ENCODE measurements around the gene BCL2A1. TPM values are rescaled to one million over a fixed set of nuclear protein-coding genes. Genes with fewer than 3 reads are reported as not detected.
"Not testable (repeated sequence)": the region's sequence is repeated elsewhere in the genome, so short reads cannot be mapped to it uniquely, and the experiment has no call there.

BCL2A1 gene
- total RNA-seq, 4 donors from 2014 or later = 3.0 to 4.0 TPM; not detected in 2

DNA sequence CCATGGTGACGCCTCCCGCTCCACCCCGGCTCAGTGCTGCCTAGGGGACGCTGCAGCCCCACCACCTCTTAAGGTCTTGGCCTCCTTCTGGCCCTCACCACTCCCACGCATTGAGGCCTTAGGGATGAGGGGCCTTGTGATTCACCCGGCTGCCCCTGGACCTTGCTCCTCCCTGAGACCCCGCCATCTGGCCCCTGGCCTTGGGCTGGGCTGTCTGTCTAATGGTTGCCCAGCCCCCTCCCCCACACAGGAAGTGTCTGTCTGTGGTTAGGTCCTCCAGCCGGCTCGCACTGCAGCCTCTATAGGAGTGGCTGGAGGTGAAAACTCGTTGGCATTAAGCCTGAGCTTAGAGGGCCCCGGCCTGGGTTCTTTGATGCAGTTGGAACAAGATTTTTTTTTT lies 52.7 kb downstream of the BCL2A1 start:
- Histone ChIP-seq H3K36me3 (peaks cover 0 to 42% (median 12%) of the 10 kb centered on the region in 4 donors), H3K9me3 (peaks cover 64 to 70% of the 10 kb centered on the region in 2 donors), H3K27me3 (no peaks in the 10 kb centered on the region), H3K27ac (no peak overlapping the region), H3K4me3 (no peak overlapping the region), H3K4me1 (peaks cover 0 to 9% (median 2%) of the 10 kb centered on the region in 4 donors)
- TF ChIP-seq EP300 (IDR thresholded peaks at IDR 0.05; ENCODE audit: low read depth) = no peak
- no peak for TF ChIP-seq POLR2AphosphoS5 (IDR thresholded peaks at IDR 0.05)
- TF ChIP-seq, protein P1, sequence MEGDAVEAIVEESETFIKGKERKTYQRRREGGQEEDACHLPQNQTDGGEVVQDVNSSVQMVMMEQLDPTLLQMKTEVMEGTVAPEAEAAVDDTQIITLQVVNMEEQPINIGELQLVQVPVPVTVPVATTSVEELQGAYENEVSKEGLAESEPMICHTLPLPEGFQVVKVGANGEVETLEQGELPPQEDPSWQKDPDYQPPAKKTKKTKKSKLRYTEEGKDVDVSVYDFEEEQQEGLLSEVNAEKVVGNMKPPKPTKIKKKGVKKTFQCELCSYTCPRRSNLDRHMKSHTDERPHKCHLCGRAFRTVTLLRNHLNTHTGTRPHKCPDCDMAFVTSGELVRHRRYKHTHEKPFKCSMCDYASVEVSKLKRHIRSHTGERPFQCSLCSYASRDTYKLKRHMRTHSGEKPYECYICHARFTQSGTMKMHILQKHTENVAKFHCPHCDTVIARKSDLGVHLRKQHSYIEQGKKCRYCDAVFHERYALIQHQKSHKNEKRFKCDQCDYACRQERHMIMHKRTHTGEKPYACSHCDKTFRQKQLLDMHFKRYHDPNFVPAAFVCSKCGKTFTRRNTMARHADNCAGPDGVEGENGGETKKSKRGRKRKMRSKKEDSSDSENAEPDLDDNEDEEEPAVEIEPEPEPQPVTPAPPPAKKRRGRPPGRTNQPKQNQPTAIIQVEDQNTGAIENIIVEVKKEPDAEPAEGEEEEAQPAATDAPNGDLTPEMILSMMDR (IDR thresholded peaks at IDR 0.05) = no peak
- TF ChIP-seq POLR2A (IDR thresholded peaks at IDR 0.05) = no peak
- intact Hi-C loops (cut with DNase I; ENCODE audit: low total_unique reads) = no loop called here
- 85% methylated on average over 11 of the region's 11 CpGs; no CpG with 5 or more reads in 1 of the 2 donors for WGBS, 2 donors (ENCODE audit: low coverage in 1 of 2)
- in situ Hi-C loops (cut with MboI; ENCODE audit: low pct_ligation_motif_present in 1 of 4, low pct_unique_long_range_greater_than_20kb in 1 of 4, low sequenced_read_pairs in 3 of 4) = no loop called here
- DNase-seq = no peak

DNA sequence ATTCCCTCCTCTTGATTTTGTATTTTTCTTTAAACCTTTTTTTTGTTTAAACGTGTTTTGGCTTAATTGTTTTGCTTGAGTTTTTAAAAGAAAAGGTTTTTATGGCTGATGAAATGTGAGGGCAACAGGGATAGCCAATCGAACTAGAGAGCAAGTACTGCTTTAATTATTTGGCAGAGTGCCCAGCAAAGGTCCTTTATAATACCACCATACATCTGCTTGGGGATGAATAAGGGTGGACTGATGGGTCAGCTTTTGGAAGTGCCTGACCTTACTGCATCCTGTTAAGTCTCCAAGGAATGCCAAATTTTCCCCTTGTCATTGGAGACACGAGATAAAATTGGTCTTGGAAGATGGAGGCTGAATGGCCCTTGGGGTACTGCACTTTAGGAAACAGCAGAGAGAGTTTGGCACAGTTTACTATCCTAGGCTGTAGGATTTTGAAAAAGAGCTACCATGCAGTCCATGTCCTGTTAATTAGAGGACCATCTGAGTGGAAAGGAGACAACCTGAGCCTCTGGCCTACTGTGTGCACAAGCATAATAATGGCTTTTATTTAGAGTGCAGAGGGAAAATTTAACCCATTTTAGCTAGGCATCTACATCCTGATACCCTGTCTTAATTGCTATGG lies 54.4 kb downstream of the BCL2A1 start:
- DNase-seq = no peak
- WGBS, 2 donors (ENCODE audit: low coverage in 1 of 2) = 74% methylated on average over 3 of the region's 3 CpGs
- peaks cover 0 to 42% (median 12%) of the 10 kb centered on the region in 4 donors for H3K36me3 ChIP-seq

DNA sequence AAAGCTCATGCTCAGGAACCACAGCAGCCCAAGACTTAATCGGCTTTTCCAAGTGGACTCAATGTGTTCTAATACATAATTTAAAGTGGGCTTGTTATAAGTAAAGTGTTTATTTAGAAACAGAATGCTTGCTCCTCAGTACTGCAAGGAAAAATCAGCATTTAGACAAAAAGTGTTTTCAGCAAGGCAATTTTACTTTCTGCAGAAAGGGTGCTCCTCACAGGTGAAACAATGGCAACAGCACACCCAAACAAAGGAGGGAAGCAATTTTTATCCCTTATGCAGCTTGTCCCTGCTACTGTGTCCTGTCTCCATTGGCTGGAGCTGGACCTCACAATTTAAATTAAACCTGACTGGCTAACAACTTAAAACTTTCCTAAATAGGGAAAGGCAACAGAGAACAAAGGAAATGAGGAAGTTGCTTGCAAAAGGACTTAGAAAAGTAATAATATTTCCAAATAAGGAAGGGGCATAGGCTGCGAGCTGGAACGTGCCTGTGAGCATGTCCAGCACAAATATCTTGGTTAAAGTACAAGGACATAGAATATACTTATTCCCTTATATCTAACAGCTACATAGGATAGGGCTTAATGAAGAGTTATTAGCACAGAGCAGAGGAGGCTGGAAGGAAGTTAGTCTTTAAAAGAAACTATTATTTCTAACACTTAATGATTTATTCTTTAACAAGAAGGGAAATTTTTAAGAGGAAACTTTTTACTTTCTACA lies 55.1 kb downstream of the BCL2A1 start:
- peaks cover 0 to 38% (median 9%) of the 10 kb centered on the region in 4 donors for H3K36me3 ChIP-seq
- H3K27ac ChIP-seq; intact Hi-C loops (cut with DNase I; ENCODE audit: low total_unique reads); H3K4me1 ChIP-seq; in situ Hi-C loops (cut with MboI; ENCODE audit: low pct_ligation_motif_present in 1 of 4, low pct_unique_long_range_greater_than_20kb in 1 of 4, low sequenced_read_pairs in 3 of 4); H3K27me3 ChIP-seq; DNase-seq; H3K4me3 ChIP-seq: not testable (repeated sequence)
- peaks cover 64 to 71% of the 10 kb centered on the region in 2 donors for H3K9me3 ChIP-seq
- 95 to 100% methylated on average over 1 to 3 of the region's 3 CpGs for WGBS, 2 donors (ENCODE audit: low coverage in 1 of 2)

More for the DNA sequence above, 54.4 kb downstream of the BCL2A1 start:
- Histone ChIP-seq H3K4me1 (no peaks in the 10 kb centered on the region), H3K9me3 (peaks cover 70 to 72% of the 10 kb centered on the region in 2 donors), H3K27me3 (no peaks in the 10 kb centered on the region), H3K27ac (no peak overlapping the region), H3K4me3 (no peak overlapping the region)
- intact Hi-C loops (cut with DNase I; ENCODE audit: low total_unique reads) = no loop called here
- TF ChIP-seq EP300 (IDR thresholded peaks at IDR 0.05; ENCODE audit: low read depth) (no peak), POLR2A (IDR thresholded peaks at IDR 0.05) (no peak), POLR2AphosphoS5 (IDR thresholded peaks at IDR 0.05) (no peak)
- TF ChIP-seq, protein P1 (IDR thresholded peaks at IDR 0.05) = no peak
- in situ Hi-C loops (cut with MboI; ENCODE audit: low pct_ligation_motif_present in 1 of 4, low pct_unique_long_range_greater_than_20kb in 1 of 4, low sequenced_read_pairs in 3 of 4) = no loop called here

DNA sequence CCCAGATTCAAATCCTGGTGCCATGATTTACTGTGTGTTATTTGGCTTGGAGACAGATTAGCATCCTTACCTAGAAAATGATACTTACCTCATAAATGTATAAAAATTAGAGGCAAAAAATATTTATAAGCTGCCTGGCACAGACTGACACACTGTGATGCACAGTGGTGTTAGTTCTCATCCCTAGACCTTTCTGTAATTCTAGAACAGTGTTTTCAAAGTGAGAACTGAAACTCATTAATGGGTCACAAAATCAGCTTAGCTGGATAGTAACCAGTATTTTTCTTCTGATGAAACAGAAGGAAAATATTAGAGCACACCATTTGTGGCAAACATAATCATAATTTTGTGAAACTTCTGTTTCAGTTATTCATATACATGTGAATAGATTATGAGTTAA lies 56.3 kb downstream of the BCL2A1 start:
- H3K27ac ChIP-seq = no peak overlapping the region
- H3K4me3 ChIP-seq = no peak overlapping the region
- H3K36me3 ChIP-seq = peaks cover 0 to 25% (median 5%) of the 10 kb centered on the region in 4 donors
- no peaks in the 10 kb centered on the region for H3K4me1 ChIP-seq
- H3K27me3 ChIP-seq = no peaks in the 10 kb centered on the region
- intact Hi-C loops (cut with DNase I; ENCODE audit: low total_unique reads) = no loop called here
- H3K9me3 ChIP-seq = peaks cover 55 to 59% of the 10 kb centered on the region in 2 donors
- TF ChIP-seq EP300 (IDR thresholded peaks at IDR 0.05; ENCODE audit: low read depth) = no peak
- no peak for TF ChIP-seq POLR2A (IDR thresholded peaks at IDR 0.05)
- TF ChIP-seq, protein P1 (IDR thresholded peaks at IDR 0.05) = no peak
- TF ChIP-seq POLR2AphosphoS5 (IDR thresholded peaks at IDR 0.05) = no peak
- no peak for DNase-seq
- in situ Hi-C loops (cut with MboI; ENCODE audit: low pct_ligation_motif_present in 1 of 4, low pct_unique_long_range_greater_than_20kb in 1 of 4, low sequenced_read_pairs in 3 of 4) = no loop called here

Other genes with a start within 250 kb of the BCL2A1 start
- gene MTHFS, start 74.2 kb downstream of the BCL2A1 start, total RNA-seq = 10 to 100 TPM in 3 of 4 donors, not detected in 1; 22.1 to 28.7 (median 26.9) TPM
- 100 to 1,000 TPM in 3 of 4 donors, 10 to 100 TPM in 1; 86.7 to 195 (median 117) TPM for gene ZFAND6, start 88.5 kb upstream of the BCL2A1 start, total RNA-seq
- 10 to 100 TPM in 1 of 4 donors, 1 to 10 TPM in 3; 5.6 to 10.6 (median 8.7) TPM for gene FAH, start 181.8 kb upstream of the BCL2A1 start, total RNA-seq